ENCODE results near the gene PSKH1. TPM values are rescaled to one million over a fixed set of nuclear protein-coding genes. Genes with fewer than 3 reads are reported as not detected.

PSKH1 gene
- total and polyA plus RNA-seq, 9 of the 15 experiments (the other 6 are each of a cell fraction or from before 2014, with no cell fraction given): 0.96 to 20.9 (median 9.4) TPM

DNA sequence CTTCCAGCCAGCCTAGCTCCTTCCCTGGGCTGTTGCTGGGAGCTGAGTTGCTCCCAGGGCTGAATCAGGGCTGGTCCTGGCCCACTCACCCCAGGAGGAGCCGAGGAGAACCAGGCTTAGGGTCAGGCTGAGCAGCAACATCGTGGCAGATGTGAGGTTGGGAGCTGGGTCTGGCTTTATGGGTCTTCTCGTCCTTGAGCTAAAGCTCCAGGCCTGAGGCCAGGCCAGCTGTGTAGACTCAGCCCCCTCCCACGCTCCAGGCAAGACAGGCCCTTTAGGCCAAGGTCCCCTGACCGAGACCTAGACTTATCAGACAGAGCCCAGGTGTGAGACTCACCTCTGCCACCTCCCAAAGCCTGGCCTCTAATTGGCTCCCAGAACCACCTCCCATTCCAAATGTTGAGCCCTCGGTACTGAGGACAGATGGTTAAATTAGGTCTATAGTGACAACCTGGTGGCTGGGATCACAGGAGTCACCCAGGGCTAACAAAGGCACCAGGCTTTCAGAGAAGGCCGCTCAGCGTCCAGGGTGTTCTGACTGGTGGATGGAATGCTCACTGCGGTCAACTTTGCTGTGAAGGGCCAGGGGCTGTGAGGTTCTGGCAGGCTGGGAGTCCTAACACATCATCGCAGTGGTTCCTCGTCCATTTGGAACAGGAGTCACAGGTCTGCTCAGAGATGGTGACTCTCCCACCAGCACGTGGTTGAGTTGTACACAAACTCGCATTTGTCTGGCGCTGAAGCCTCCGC, 38.8 kb downstream of the PSKH1 start, which contains the start of gene CTRL:
Gene CTRL (minus strand): TSS at position 151 of the 750 bp plus-strand sequence. CDS start 10 bp downstream, at position 141.
- Histone ChIP-seq H3K79me2 (ENCODE audit: control insufficient read depth, insufficient read depth, low read length) (peaks cover 35% of the 10 kb centered on the region), H3K4me2 (ENCODE audit: insufficient read depth, low read length) (no peak within 1 kb of the TSS), H3K9me3 (replicated peaks; ENCODE audit: control insufficient read depth, insufficient read depth, low read depth, low read length) (no peaks in the 10 kb centered on the region), H3K9me1 (ENCODE audit: control insufficient read depth, insufficient read depth, low read length) (no peaks in the 10 kb centered on the region), H3K9ac (ENCODE audit: insufficient read depth in 1 of 2, low read depth in 2 of 2, low read length in 2 of 2) (peak within 1 kb of the TSS in 1 of 2 experiments; percentile 83; a peak in 2 of 4 replicates), H3K4me1 (replicated peaks in 1 of 2; ENCODE audit: control insufficient read depth in 2 of 2, insufficient read depth in 2 of 2, low read length in 2 of 2) (peaks cover 12 to 60% of the 10 kb centered on the region in 2 experiments; a peak in 4 of 5 replicates), H4K20me1 (replicated peaks; ENCODE audit: control insufficient read depth, insufficient read depth, low read length) (no peaks in the 10 kb centered on the region; the same call in 1 of the 2 replicates), H3K27ac (ENCODE audit: extremely low read depth, low read depth, low read length) (no peak within 1 kb of the TSS), H3K27me3 (ENCODE audit: control insufficient read depth in 2 of 2, insufficient read depth in 2 of 2, low read length in 2 of 2) (no peaks in the 10 kb centered on the region), H3K36me3 (ENCODE audit: control insufficient read depth, insufficient read depth, low read length) (peaks cover 24% of the 10 kb centered on the region; the same call in 2 of the 3 replicates), H2AFZ (ENCODE audit: low read depth, low read length) (no peak within 1 kb of the TSS), H3K4me3 (no peak within 1 kb of the TSS)
- no TSS peak for BruUV-seq (replicated peaks)
- FAIRE-seq: no peak
- WGBS (ENCODE audit: insufficient coverage, low coverage, missing lambda C conversion rate): 75% methylated on average over 14 of the region's 15 CpGs
- DNase-seq (ENCODE audit: extremely low read depth in 1 of 4, low spot score in 3 of 4): no peak
- ChIA-PET CTCF (ENCODE audit: low intra/inter-chr PET ratio) (no interaction called here), POLR2A (interaction anchor here (0.9 to 2.5 kb wide), 3 partner anchors 10 to 40 kb away, joined by 3 to 8 read pairs (median 4); no protein-coding TSS in a partner anchor)
- TF ChIP-seq ZKSCAN8 (CRISPR knock-in tag; IDR thresholded peaks at IDR 0.05) (no peak), EZH2 (IDR thresholded peaks at IDR 0.05; ENCODE audit: borderline replicate concordance, low read depth, low read length) (no peak), ZNF444 (CRISPR knock-in tag; IDR thresholded peaks at IDR 0.05) (no peak), PHF21A (IDR thresholded peaks at IDR 0.05; ENCODE audit: borderline replicate concordance, low read depth) (no peak), TCF3 (CRISPR knock-in tag; IDR thresholded peaks at IDR 0.05) (no peak), NR4A1 (CRISPR knock-in tag; IDR thresholded peaks at IDR 0.05) (no peak), NR4A1 (tag; IDR thresholded peaks at IDR 0.05) (no peak), ZNF347 (CRISPR knock-in tag; IDR thresholded peaks at IDR 0.05; ENCODE audit: low read depth) (no peak), MCM5 (IDR thresholded peaks at IDR 0.05; ENCODE audit: low read depth) (no peak), TEAD4 (IDR thresholded peaks at IDR 0.05; ENCODE audit: low read length) (peak; percentile 44; the same call in 1 of the 2 replicates), TEAD4 (CRISPR knock-in tag; IDR thresholded peaks at IDR 0.05; ENCODE audit: borderline replicate concordance) (no peak), E2F3 (CRISPR knock-in tag; IDR thresholded peaks at IDR 0.05) (no peak), SETDB1 (IDR thresholded peaks at IDR 0.05; ENCODE audit: low read length) (no peak), TEAD1 (CRISPR knock-in tag; IDR thresholded peaks at IDR 0.05) (peak in 1 of 2 experiments; percentile 97; a peak in 2 of 4 replicates), ARID1B (IDR thresholded peaks at IDR 0.05) (no peak), C11orf30 (IDR thresholded peaks at IDR 0.05; ENCODE audit: low read depth) (no peak)
- TF ChIP-seq, protein P1, sequence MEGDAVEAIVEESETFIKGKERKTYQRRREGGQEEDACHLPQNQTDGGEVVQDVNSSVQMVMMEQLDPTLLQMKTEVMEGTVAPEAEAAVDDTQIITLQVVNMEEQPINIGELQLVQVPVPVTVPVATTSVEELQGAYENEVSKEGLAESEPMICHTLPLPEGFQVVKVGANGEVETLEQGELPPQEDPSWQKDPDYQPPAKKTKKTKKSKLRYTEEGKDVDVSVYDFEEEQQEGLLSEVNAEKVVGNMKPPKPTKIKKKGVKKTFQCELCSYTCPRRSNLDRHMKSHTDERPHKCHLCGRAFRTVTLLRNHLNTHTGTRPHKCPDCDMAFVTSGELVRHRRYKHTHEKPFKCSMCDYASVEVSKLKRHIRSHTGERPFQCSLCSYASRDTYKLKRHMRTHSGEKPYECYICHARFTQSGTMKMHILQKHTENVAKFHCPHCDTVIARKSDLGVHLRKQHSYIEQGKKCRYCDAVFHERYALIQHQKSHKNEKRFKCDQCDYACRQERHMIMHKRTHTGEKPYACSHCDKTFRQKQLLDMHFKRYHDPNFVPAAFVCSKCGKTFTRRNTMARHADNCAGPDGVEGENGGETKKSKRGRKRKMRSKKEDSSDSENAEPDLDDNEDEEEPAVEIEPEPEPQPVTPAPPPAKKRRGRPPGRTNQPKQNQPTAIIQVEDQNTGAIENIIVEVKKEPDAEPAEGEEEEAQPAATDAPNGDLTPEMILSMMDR (IDR thresholded peaks at IDR 0.05 in 2 of 3, conservative IDR thresholded peaks at IDR 0.05 in 1 of 3; ENCODE audit: insufficient read depth in 2 of 3, low read depth in 1 of 3, low read length in 3 of 3): peak in 2 of 3 experiments; percentile 6 to 14; a peak in 1 of 6 replicates
- no peak for ATAC-seq
- intact Hi-C loops (cut with micrococcal nuclease) (loop anchor here (10.0 kb wide), 1 partner anchor 407 kb away; the partner anchor contains the start of gene RIPOR1), in situ Hi-C loops (cut with MboI) (no loop called here)
